Measurements from ENCODE around the gene DDIT3.
"Not testable (repeated sequence)": the region's sequence is repeated elsewhere in the genome, so short reads cannot be mapped to it uniquely, and the experiment has no call there.

The DDIT3 gene

GRCh38 chr12:57524814-57525614, 4.7 kb upstream of the DDIT3 start:
- no peak for DNase-seq

GRCh38 chr12:57523706-57524614, 3.6 kb upstream of the DDIT3 start:
- DNase-seq = no peak

- DNase-seq = peak; percentile 41
Measured at GRCh38 chr12:57522887-57523705, 2.8 kb upstream of the DDIT3 start.

- DNase-seq = peak; percentile 88
Measured at GRCh38 chr12:57522011-57522886, 1.9 kb upstream of the DDIT3 start, which contains the start of gene MBD6. Gene MBD6, plus strand, starts transcription at chr12:57522824. Its CDS starts 1,480 bp downstream, at chr12:57524304.

- no peak for DNase-seq
Measured at GRCh38 chr12:57521525-57522010, 1.3 kb upstream of the DDIT3 start.

- DNase-seq = peak; percentile 23
Measured at GRCh38 chr12:57519796-57520052, 590 bp downstream of the DDIT3 start.

GRCh38 chr12:57518920-57519795, 1.2 kb downstream of the DDIT3 start:
- no peak for DNase-seq

GRCh38 chr12:57518176-57518919, 2.0 kb downstream of the DDIT3 start:
- no peak for DNase-seq

- not testable (repeated sequence) for DNase-seq
Measured at GRCh38 chr12:57517718-57518117, 2.6 kb downstream of the DDIT3 start.

- no peak for DNase-seq
Measured at GRCh38 chr12:57517187-57517586, 3.1 kb downstream of the DDIT3 start.

- DNase-seq = no peak
Measured at GRCh38 chr12:57516617-57517153, 3.6 kb downstream of the DDIT3 start.

GRCh38 chr12:57515934-57516541, 4.3 kb downstream of the DDIT3 start:
- no peak for DNase-seq

GRCh38 chr12:57515408-57515933, 4.8 kb downstream of the DDIT3 start:
- DNase-seq = no peak

- DNase-seq = no peak
Measured at GRCh38 chr12:57514720-57515407, 5.5 kb downstream of the DDIT3 start.

- DNase-seq = not testable (repeated sequence)
Measured at GRCh38 chr12:57514246-57514645, 6.1 kb downstream of the DDIT3 start.

- not testable (repeated sequence) for DNase-seq
Measured at GRCh38 chr12:57513677-57514076, 6.6 kb downstream of the DDIT3 start.

GRCh38 chr12:57513266-57513665, 7.0 kb downstream of the DDIT3 start:
- no peak for DNase-seq

- no peak for DNase-seq
Measured at GRCh38 chr12:57512665-57513064, 7.6 kb downstream of the DDIT3 start.

All from activated gamma-delta T cell treated with Interleukin-2 at 50 U/mL for 16 hours (primary cell).